HepG2 (cell line): ENCODE measurements around the gene PRKCD. TPM values are rescaled to one million over a fixed set of nuclear protein-coding genes. Genes with fewer than 3 reads are reported as not detected.

ENCODE experiments used
- GMEB2 ChIP-seq: IDR thresholded peaks from 2 replicates; pipeline ENCODE4 v1.6.1; 2016; ENCODE audit warnings: missing biosample characterization, missing genetic modification reagents, low read depth
- RNF2 ChIP-seq: fragments of 450-650 bp; conservative IDR thresholded peaks from 2 replicates; pipeline ENCODE4 v1.6.1; 2016; ENCODE audit warnings: low read depth
- SKIL ChIP-seq: sonication (generic); formaldehyde crosslinking; IDR thresholded peaks from 2 replicates; pipeline ENCODE4 v1.8.0; 2022; ENCODE audit warnings: missing genetic modification reagents, mild to moderate bottlenecking, moderate library complexity, borderline replicate concordance
- SNAPC2 ChIP-seq: sonication (generic); formaldehyde crosslinking; IDR thresholded peaks from 2 replicates; pipeline ENCODE4 v1.8.1; 2022; ENCODE audit warnings: mild to moderate bottlenecking, missing genetic modification reagents
- THYN1 ChIP-seq: sonication (generic); formaldehyde crosslinking; IDR thresholded peaks from 2 replicates; pipeline ENCODE4 v1.8.1; 2023; ENCODE audit warnings: low read depth, mild to moderate bottlenecking, moderate library complexity, missing genetic modification reagents, borderline replicate concordance
- ZEB1 ChIP-seq: IDR thresholded peaks from 2 replicates; pipeline ENCODE4 v1.6.1; 2012; ENCODE audit warnings: mild to moderate bottlenecking, low read depth, inconsistent platforms; ENCODE audit not compliant: insufficient replicate concordance
- ZHX1 ChIP-seq: sonication (generic); formaldehyde crosslinking; IDR thresholded peaks from 2 replicates; pipeline ENCODE4 v1.8.1; 2022; ENCODE audit warnings: low read depth, mild to moderate bottlenecking, missing genetic modification reagents
- ZMAT5 ChIP-seq: sonication (generic); formaldehyde crosslinking; IDR thresholded peaks from 2 replicates; pipeline ENCODE4 v1.5.0; 2020; ENCODE audit warnings: mild to moderate bottlenecking, low read depth, missing genetic modification reagents, borderline replicate concordance
- ZNF292 ChIP-seq: sonication (generic); formaldehyde crosslinking; IDR thresholded peaks from 2 replicates; pipeline ENCODE4 v1.8.1; 2022; ENCODE audit warnings: mild to moderate bottlenecking, low read depth, missing genetic modification reagents, borderline replicate concordance
- ZNF34 ChIP-seq: sonication (generic); formaldehyde crosslinking; IDR thresholded peaks from 2 replicates; pipeline ENCODE4 v1.4.0; 2020; ENCODE audit warnings: mild to moderate bottlenecking, missing genetic modification reagents, borderline replicate concordance
- ZNF484 ChIP-seq: sonication (generic); formaldehyde crosslinking; IDR thresholded peaks from 2 replicates; pipeline ENCODE4 v1.5.1; 2020; ENCODE audit warnings: mild to moderate bottlenecking, low read depth, missing genetic modification reagents, borderline replicate concordance
- ZNF557 ChIP-seq: sonication (generic); formaldehyde crosslinking; IDR thresholded peaks from 2 replicates; pipeline ENCODE4 v1.4.0; 2020; ENCODE audit warnings: missing genetic modification reagents
- ZNF646 ChIP-seq: sonication (generic); formaldehyde crosslinking; IDR thresholded peaks from 2 replicates; pipeline ENCODE4 v1.9.0; 2021; ENCODE audit warnings: mild to moderate bottlenecking, missing genetic modification reagents
- ZNF776 ChIP-seq: sonication (generic); formaldehyde crosslinking; IDR thresholded peaks from 2 replicates; pipeline ENCODE4 v1.4.0; 2020; ENCODE audit warnings: mild to moderate bottlenecking, missing genetic modification reagents
- polyA plus RNA-seq, 8 experiments: library from polyadenylated mRNA; depleted of rRNA in 3 of 8; stranded (reverse) in 7 of 8; unstranded in 1 of 8; fragments of >200 nt; fragmentation: Illumina TruSeq in 4 of 8; extraction: Trizol in 4 of 8; gene quantifications; 2 replicates each; pipeline versions ENCODE4 v1.2.1 to v1.2.3, GENCODE V29; 2011 to 2016; ENCODE audit warnings: low read depth in 4 of 8, missing spikeins in 1 of 8, mixed read lengths in 1 of 8; ENCODE audit not compliant: insufficient read depth in 1 of 8
- total RNA-seq, 5 experiments: library from RNA; depleted of rRNA; stranded (reverse); fragments of >200 nt; fragmentation: Illumina TruSeq; extraction: Trizol; gene quantifications; 2 replicates each; pipeline ENCODE4 v1.2.3, GENCODE V29; 2016; ENCODE audit warnings: low read depth in 1 of 5

Gene PRKCD
- total and polyA plus RNA-seq, 2 of the 13 experiments (the other 11 are each of a cell fraction or from before 2014, with no cell fraction given) = 1.6 to 40.7 TPM

- TF ChIP-seq ZNF292 (CRISPR knock-in tag) (peak; percentile 64; the same call in 1 of the 2 replicates), ZNF646 (CRISPR knock-in tag) (peak; percentile 50; the same call in 1 of the 2 replicates), ZEB1 (no peak), SNAPC2 (CRISPR knock-in tag) (no peak), ZMAT5 (CRISPR knock-in tag) (no peak), ZNF776 (CRISPR knock-in tag) (no peak), RNF2 (no peak), ZNF557 (CRISPR knock-in tag) (no peak), ZNF484 (CRISPR knock-in tag) (no peak), ZHX1 (no peak), SKIL (CRISPR knock-in tag) (peak; percentile 51; the same call in 1 of the 2 replicates), GMEB2 (CRISPR knock-in tag) (no peak), THYN1 (CRISPR knock-in tag) (no peak), ZNF34 (no peak)
These were observed 8.2 kb downstream of the PRKCD start (continued) for GRCh38 chr3:53169045-53169831.
